GM23338 (cell line): ENCODE results near the gene STRN4. TPM values are rescaled to one million over a fixed set of nuclear protein-coding genes. Genes with fewer than 3 reads are reported as not detected.

Experiments
- ATAC-seq: fragments of 200-7000 bp; cut with Tn5 transposase; 3 replicates; pipeline ENCODE4 v1.9.1; 2020
- DNase-seq: peaks from one replicate; pipeline ENCODE4 v3.0.0-alpha.2; 2015; ENCODE audit warnings: low spot score
- H2AFZ ChIP-seq: fragments of 200-600 bp; sonication (generic); 2 replicates; pipeline ENCODE4 v1.8.0; 2016; ENCODE audit warnings: antibody characterized with exemption, mild to moderate bottlenecking, moderate library complexity
- H3F3A ChIP-seq: fragments of 200-600 bp; sonication (generic); replicated peaks from 2 replicates; pipeline ENCODE4 v1.8.0; 2017; ENCODE audit warnings: antibody characterized with exemption, mixed run types, low read depth
- H3K27ac ChIP-seq: fragments of 200-600 bp; sonication (generic); 2 replicates; pipeline ENCODE4 v1.6.1; 2016; ENCODE audit warnings: low read depth
- H3K27me3 ChIP-seq: fragments of 200-600 bp; sonication (generic); 2 replicates; pipeline ENCODE4 v1.8.0; 2016; ENCODE audit warnings: mild to moderate bottlenecking, mixed run types, moderate library complexity; ENCODE audit not compliant: insufficient read depth
- H3K36me3 ChIP-seq: fragments of 200-600 bp; sonication (generic); 2 replicates; pipeline ENCODE4 v1.8.0; 2016; ENCODE audit warnings: mild to moderate bottlenecking; ENCODE audit not compliant: insufficient read depth
- H3K4me1 ChIP-seq: fragments of 200-600 bp; sonication (generic); 2 replicates; pipeline ENCODE4 v1.8.0; 2016; ENCODE audit warnings: mild to moderate bottlenecking, moderate library complexity; ENCODE audit not compliant: insufficient read depth
- H3K4me2 ChIP-seq: fragments of 200-600 bp; sonication (generic); 2 replicates; pipeline ENCODE4 v1.7.1; 2017; ENCODE audit warnings: mixed run types
- H3K4me3 ChIP-seq: fragments of 200-600 bp; sonication (generic); 2 replicates; pipeline ENCODE4 v1.6.1; 2016; ENCODE audit warnings: mixed run types
- H3K79me2 ChIP-seq: fragments of 200-600 bp; sonication (generic); replicated peaks from 2 replicates; pipeline ENCODE4 v1.8.0; 2017; ENCODE audit warnings: mild to moderate bottlenecking; ENCODE audit not compliant: insufficient read depth
- H3K9me2 ChIP-seq: fragments of 200-600 bp; sonication (generic); 2 replicates; pipeline ENCODE4 v1.8.0; 2017; ENCODE audit not compliant: insufficient read depth
- H4K20me1 ChIP-seq: fragments of 200-600 bp; sonication (generic); replicated peaks from 2 replicates; pipeline ENCODE4 v1.8.0; 2017; ENCODE audit warnings: mild to moderate bottlenecking; ENCODE audit not compliant: insufficient read depth
- H3K27ac Mint-ChIP-seq: 2 replicates; pipeline ENCODE4 v1.8.0; 2020; ENCODE audit warnings: inconsistent platforms, mild to moderate bottlenecking, moderate library complexity, mixed read lengths
- H3K27me3 Mint-ChIP-seq: 3 replicates; pipeline ENCODE4 v1.8.0; 2022; ENCODE audit warnings: low read depth, mild to moderate bottlenecking, moderate library complexity, mixed read lengths, inconsistent platforms; ENCODE audit not compliant: insufficient read depth, poor library complexity
- H3K36me3 Mint-ChIP-seq: 3 replicates; pipeline ENCODE4 v1.8.0; 2021; ENCODE audit warnings: low read depth, mild to moderate bottlenecking, inconsistent platforms, moderate library complexity, mixed read lengths
- H3K4me1 Mint-ChIP-seq: 3 replicates; pipeline ENCODE4 v1.8.0; 2020; ENCODE audit warnings: mild to moderate bottlenecking, inconsistent platforms, mixed read lengths
- H3K4me3 Mint-ChIP-seq: 3 replicates; pipeline ENCODE4 v1.8.0; 2021; ENCODE audit warnings: moderate library complexity, mild to moderate bottlenecking, inconsistent platforms, mixed read lengths
- H3K9me3 Mint-ChIP-seq: 3 replicates; pipeline ENCODE4 v1.8.0; 2020; ENCODE audit warnings: moderate library complexity, mild to moderate bottlenecking, inconsistent platforms, mixed read lengths
- CREB1 ChIP-seq: fragments of 250-450 bp; sonication (Bioruptor Pico); IDR thresholded peaks from 2 replicates; pipeline ENCODE4 v1.5.0; 2020; ENCODE audit warnings: low read depth, mild to moderate bottlenecking, moderate library complexity
- CTCF ChIP-seq, 2 experiments: fragments of 200-600 bp in 1 of 2; sonication (generic) in 1 of 2; conservative IDR thresholded peaks; 2 replicates each; pipeline versions ENCODE4 v1.5.1 to v1.6.1; 2016 to 2017; ENCODE audit warnings: antibody characterized with exemption in 2 of 2, low read depth in 2 of 2, mild to moderate bottlenecking in 2 of 2, moderate library complexity in 1 of 2
- ETS1 ChIP-seq: IDR thresholded peaks from 2 replicates; pipeline ENCODE4 v1.6.1; 2016; ENCODE audit warnings: antibody characterized with exemption
- EZH2 ChIP-seq: fragments of 200-600 bp; sonication (generic); IDR thresholded peaks from one replicate; pipeline ENCODE4 v1.8.0; 2017; ENCODE audit warnings: antibody characterized with exemption, mild to moderate bottlenecking, low read depth; ENCODE audit not compliant: unreplicated experiment
- EZH2phosphoT487 ChIP-seq: fragments of 200-600 bp; sonication (generic); IDR thresholded peaks from one replicate; pipeline ENCODE4 v1.8.1; 2018; ENCODE audit warnings: antibody characterized with exemption; ENCODE audit not compliant: unreplicated experiment
- JUNB ChIP-seq: IDR thresholded peaks from one replicate; pipeline ENCODE4 v1.6.1; 2016; ENCODE audit warnings: antibody characterized with exemption; ENCODE audit not compliant: unreplicated experiment
- NANOG ChIP-seq: IDR thresholded peaks from 2 replicates; pipeline ENCODE4 v1.6.1; 2016; ENCODE audit warnings: antibody characterized with exemption, borderline replicate concordance
- REST ChIP-seq: IDR thresholded peaks from one replicate; pipeline ENCODE4 v1.6.1; 2018; ENCODE audit warnings: antibody characterized with exemption; ENCODE audit not compliant: unreplicated experiment
- STAT1 ChIP-seq: IDR thresholded peaks from one replicate; pipeline ENCODE4 v1.6.1; 2016; ENCODE audit warnings: antibody characterized with exemption; ENCODE audit not compliant: unreplicated experiment
- ZNF114 ChIP-seq: fragments of 250-450 bp; sonication (Bioruptor Pico); IDR thresholded peaks from 2 replicates; pipeline ENCODE4 v1.5.0; 2020; ENCODE audit warnings: mild to moderate bottlenecking, moderate library complexity
- ZNF331 ChIP-seq: fragments of 250-450 bp; sonication (Bioruptor Pico); IDR thresholded peaks from 2 replicates; pipeline ENCODE4 v1.5.0; 2020; ENCODE audit warnings: low read depth, mild to moderate bottlenecking, moderate library complexity
- ZNF462 ChIP-seq: fragments of 250-450 bp; sonication (Bioruptor Pico); IDR thresholded peaks from 2 replicates; pipeline ENCODE4 v1.5.0; 2020; ENCODE audit warnings: mild to moderate bottlenecking, moderate library complexity
- polyA plus RNA-seq: library from polyadenylated mRNA; unstranded; fragments of >200 nt; fragmentation: Nextera tagmentation; extraction: Ambion mirVana; gene quantifications from 2 replicates; pipeline ENCODE4 v1.2.1, GENCODE V29; 2016
- total RNA-seq: library from RNA; depleted of rRNA; stranded (reverse); fragments of >200 nt; shearing (Covaris generic); gene quantifications from 2 replicates; pipeline ENCODE4 v1.2.3, GENCODE V29; 2014

STRN4 gene
- total and polyA plus RNA-seq, 2 experiments from 2014 or later = 62.1 to 140 TPM

- Histone ChIP-seq H3K9me2 (no peaks in the 10 kb centered on the region), H3K79me2 (0 out of 2 replicates have a peak, but pooled peaks cover 2% of the 10 kb centered on the region), H4K20me1 (no peaks in the 10 kb centered on the region; the same call in none of the 2 replicates), H3K27ac (no peak overlapping the region), H3K36me3 (no peaks in the 10 kb centered on the region; the same call in 1 of the 2 replicates), H3K4me1 (peaks cover 5% of the 10 kb centered on the region; the same call in 1 of the 2 replicates), H3K4me2 (no peak overlapping the region), H3K4me3 (no peak overlapping the region), H3K27me3 (no peaks in the 10 kb centered on the region), H3F3A (peaks cover 6% of the 10 kb centered on the region; the same call in 1 of the 2 replicates), H2AFZ (no peak overlapping the region)
- H3K36me3 Mint-ChIP-seq = peaks cover 41% of the 10 kb centered on the region
- TF ChIP-seq ETS1 (no peak), NANOG (no peak), CREB1 (no peak), CTCF (conservative IDR thresholded peaks at IDR 0.05; ENCODE audit: low read depth in 2 of 2) (no peak), REST (no peak), ZNF114 (CRISPR knock-in tag) (no peak), ZNF331 (CRISPR knock-in tag) (no peak), STAT1 (no peak), ZNF462 (CRISPR knock-in tag) (no peak), JUNB (no peak), EZH2phosphoT487 (no peak), EZH2 (no peak)
- no peaks in the 10 kb centered on the region; the same call in 2 of the 3 replicates for H3K9me3 Mint-ChIP-seq
- ATAC-seq (no peak), DNase-seq (no peak)
- no peak overlapping the region for H3K4me3 Mint-ChIP-seq
- peaks cover 10% of the 10 kb centered on the region for H3K27me3 Mint-ChIP-seq
- peaks cover 11% of the 10 kb centered on the region for H3K4me1 Mint-ChIP-seq
- no peak overlapping the region for H3K27ac Mint-ChIP-seq
These were observed 9.7 kb upstream of the STRN4 start for GRCh38 chr19:46755853-46756543.
